A673 (cell line): Measurements from ENCODE around the gene SFMBT2. TPM values are rescaled to one million over a fixed set of nuclear protein-coding genes. Genes with fewer than 3 reads are reported as not detected.

Experiments
- BruUV-seq: library from RNA; stranded (reverse); fragments of 400-500 nt; replicated peaks from 2 replicates; lab custom pipeline; 2021; lab: Mats Ljungman, UMichigan
- CTCF ChIA-PET: fragments of 300-600 bp; sonication (Branson Sonifier 250); formaldehyde crosslinking; loops from one replicate; lab custom pipeline; 2022; ENCODE audit warnings: antibody characterized with exemption; lab: Charles Lee
- POLR2A ChIA-PET: fragments of 300-600 bp; sonication (Branson Sonifier 250); formaldehyde crosslinking; loops from one replicate; lab custom pipeline; 2022; ENCODE audit warnings: antibody characterized with exemption; ENCODE audit not compliant: low non-redundant PET; lab: Charles Lee
- DNase-seq: peaks from one replicate; pipeline ENCODE4 v3.0.0-alpha.2; 2015; ENCODE audit warnings: low spot score
- H3K27ac ChIP-seq: fragments of 200-600 bp; sonication (generic); 2 replicates; pipeline ENCODE4 v1.5.1; 2016; ENCODE audit warnings: mixed run types, low read depth, mild to moderate bottlenecking, mixed read lengths, antibody characterized with exemption, low read length; ENCODE audit not compliant: poor library complexity, severe bottlenecking
- H3K27me3 ChIP-seq: fragments of 200-600 bp; sonication (generic); replicated peaks from 2 replicates; pipeline ENCODE4 v1.6.1; 2017; ENCODE audit warnings: mixed run types, low read depth, mild to moderate bottlenecking, mixed read lengths, antibody characterized with exemption, low read length; ENCODE audit not compliant: insufficient read depth, poor library complexity
- H3K36me3 ChIP-seq: fragments of 200-600 bp; sonication (generic); 2 replicates; pipeline ENCODE4 v1.6.1; 2016; ENCODE audit warnings: mixed run types, mild to moderate bottlenecking, mixed read lengths, antibody characterized with exemption, low read length; ENCODE audit not compliant: insufficient read depth, poor library complexity, severe bottlenecking
- H3K4me1 ChIP-seq: fragments of 200-600 bp; sonication (generic); 2 replicates; pipeline ENCODE4 v1.6.1; 2017; ENCODE audit warnings: mixed run types, mild to moderate bottlenecking, mixed read lengths, antibody characterized with exemption, low read length; ENCODE audit not compliant: insufficient read depth, poor library complexity, severe bottlenecking
- H3K4me3 ChIP-seq: fragments of 200-600 bp; sonication (generic); 2 replicates; pipeline ENCODE4 v1.5.1; 2016; ENCODE audit warnings: low read depth, mixed run types, mild to moderate bottlenecking, mixed read lengths, low read length; ENCODE audit not compliant: poor library complexity, severe bottlenecking
- H3K9me3 ChIP-seq: fragments of 200-600 bp; sonication (generic); 2 replicates; pipeline ENCODE4 v1.6.1; 2016; ENCODE audit warnings: mixed run types, low read depth, mild to moderate bottlenecking, mixed read lengths, antibody characterized with exemption, low read length; ENCODE audit not compliant: poor library complexity, severe bottlenecking
- CTCF ChIP-seq: fragments of 300-800, 200-600 bp; sonication (generic); conservative IDR thresholded peaks from 2 replicates; pipeline ENCODE4 v1.5.1; 2017; ENCODE audit warnings: low read depth, mild to moderate bottlenecking, antibody characterized with exemption, low read length, moderate library complexity, mixed read lengths
- EZH2 ChIP-seq: fragments of 200-600 bp; sonication (generic); IDR thresholded peaks from 2 replicates; pipeline ENCODE4 v1.6.1; 2017; ENCODE audit warnings: borderline replicate concordance, low read depth, mild to moderate bottlenecking, mixed read lengths, antibody characterized with exemption, low read length; ENCODE audit not compliant: poor library complexity, severe bottlenecking
- intact Hi-C: fragments of 100-400 bp; cut with micrococcal nuclease; formaldehyde crosslinking; loops from one replicate; pipeline ENCODE4 v1.10.0; 2022; ENCODE audit not compliant: unreplicated experiment
- total RNA-seq: library from RNA; stranded (reverse); gene quantifications from 2 replicates; pipeline ENCODE4 v1.2.3, GENCODE V29; 2021

SFMBT2 gene
- total RNA-seq, 1 experiment from 2014 or later = 8.2 TPM

GRCh38 chr10:7122561-7122960 lies 288.3 kb downstream of the SFMBT2 start:
- intact Hi-C loops = loop anchor here (5.0 kb wide), 1 partner anchor 290 kb away; the partner anchor contains the start of gene SFMBT2
- CTCF ChIA-PET = no interaction called here
- Histone ChIP-seq H3K27ac (no peak overlapping the region), H3K4me3 (no peak overlapping the region), H3K27me3 (peaks cover 74% of the 10 kb centered on the region), H3K9me3 (no peaks in the 10 kb centered on the region), H3K4me1 (no peaks in the 10 kb centered on the region), H3K36me3 (no peaks in the 10 kb centered on the region)
- POLR2A ChIA-PET = no interaction called here
- DNase-seq = no peak
- TF ChIP-seq EZH2 (no peak), CTCF (no peak)
- BruUV-seq = no TSS peak

GRCh38 chr10:7121154-7121797 lies 289.6 kb downstream of the SFMBT2 start:
- TF ChIP-seq EZH2 (no peak), CTCF (peak; percentile 81)
- ChIA-PET POLR2A (no interaction called here), CTCF (interaction anchor here (0.5 to 1.1 kb wide), 7 partner anchors 23 to 751 kb away, joined by 3 to 5 read pairs (median 3); no protein-coding TSS in a partner anchor)
- intact Hi-C loops = loop anchor here (5.0 kb wide), 1 partner anchor 291 kb away; the partner anchor contains the start of gene SFMBT2
- Histone ChIP-seq H3K4me1 (no peaks in the 10 kb centered on the region), H3K27ac (no peak overlapping the region), H3K36me3 (no peaks in the 10 kb centered on the region), H3K9me3 (no peaks in the 10 kb centered on the region), H3K27me3 (peaks cover 75% of the 10 kb centered on the region), H3K4me3 (no peak overlapping the region)
- BruUV-seq = no TSS peak
- peak; percentile 73 for DNase-seq

- CTCF ChIA-PET = no interaction called here
- POLR2A ChIA-PET = no interaction called here
- DNase-seq = no peak
Measured at GRCh38 chr10:7119325-7120015, 291.4 kb downstream of the SFMBT2 start.

More at GRCh38 chr10:7119325-7120015, 291.4 kb downstream of the SFMBT2 start:
- H3K36me3 ChIP-seq = no peaks in the 10 kb centered on the region
- H3K4me3 ChIP-seq = no peak overlapping the region
- H3K9me3 ChIP-seq = no peaks in the 10 kb centered on the region
- no peak overlapping the region for H3K27ac ChIP-seq
- intact Hi-C loops = loop anchor here (5.0 to 10.0 kb wide), 2 partner anchors 195 to 293 kb away; partner anchors contain the start of gene SFMBT2
- BruUV-seq = no TSS peak
- peaks cover 66% of the 10 kb centered on the region for H3K27me3 ChIP-seq
- TF ChIP-seq CTCF = no peak
- no peak for TF ChIP-seq EZH2
- H3K4me1 ChIP-seq = no peaks in the 10 kb centered on the region
